CD1c-positive myeloid dendritic cell (primary cell): Measurements from ENCODE around the gene RANBP2.
"Not testable (repeated sequence)": the region's sequence is repeated elsewhere in the genome, so short reads cannot be mapped to it uniquely, and the experiment has no call there.

ENCODE experiments used
- DNase-seq: peaks from one replicate; pipeline ENCODE4 v3.0.0-alpha.2; 2016; ENCODE audit errors: extremely low spot score

Gene RANBP2

DNA sequence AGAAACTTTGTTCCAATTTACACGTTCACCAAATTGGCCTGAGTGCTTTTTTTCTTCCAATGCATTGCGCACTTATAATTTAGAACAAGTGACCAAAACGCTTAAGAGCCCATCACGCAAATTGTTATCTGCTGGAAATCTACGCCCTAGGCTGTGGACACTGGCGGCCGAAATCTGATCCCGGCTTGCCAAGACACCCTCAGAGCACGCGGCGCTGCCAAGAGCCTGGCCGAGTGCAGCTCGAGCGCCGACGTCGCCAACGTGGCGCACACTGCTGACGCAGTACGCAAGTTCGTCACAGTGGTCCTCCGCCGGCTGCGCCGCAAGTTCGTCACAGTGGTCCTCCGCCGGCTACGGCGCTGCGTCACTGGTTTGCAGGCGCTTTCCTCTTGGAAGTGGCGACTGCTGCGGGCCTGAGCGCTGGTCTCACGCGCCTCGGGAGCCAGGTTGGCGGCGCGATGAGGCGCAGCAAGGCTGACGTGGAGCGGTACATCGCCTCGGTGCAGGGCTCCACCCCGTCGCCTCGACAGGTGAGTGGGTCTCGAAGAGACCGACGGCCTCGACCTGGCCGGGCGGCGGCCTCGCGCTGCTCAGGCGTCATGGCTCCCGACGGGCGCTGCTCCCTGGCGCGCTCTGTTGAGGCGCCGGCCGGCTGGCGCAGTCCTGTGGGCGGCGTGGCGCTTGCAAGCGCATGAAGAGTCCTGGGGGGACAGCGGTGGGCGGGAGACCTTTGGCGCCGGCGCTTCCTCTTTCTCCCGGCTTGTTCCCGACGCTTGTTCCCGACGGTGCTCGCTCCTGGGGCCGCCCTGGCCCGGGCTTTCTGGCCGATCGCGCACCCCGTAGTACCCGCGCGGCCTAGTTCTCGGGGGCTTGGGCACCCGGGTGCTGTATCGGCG lies at the start of gene RANBP2:
Gene RANBP2 (plus strand): TSS at position 334 of the 896 bp plus-strand sequence. CDS start 125 bp downstream, at position 459.
- DNase-seq, result peak; percentile 98

DNA sequence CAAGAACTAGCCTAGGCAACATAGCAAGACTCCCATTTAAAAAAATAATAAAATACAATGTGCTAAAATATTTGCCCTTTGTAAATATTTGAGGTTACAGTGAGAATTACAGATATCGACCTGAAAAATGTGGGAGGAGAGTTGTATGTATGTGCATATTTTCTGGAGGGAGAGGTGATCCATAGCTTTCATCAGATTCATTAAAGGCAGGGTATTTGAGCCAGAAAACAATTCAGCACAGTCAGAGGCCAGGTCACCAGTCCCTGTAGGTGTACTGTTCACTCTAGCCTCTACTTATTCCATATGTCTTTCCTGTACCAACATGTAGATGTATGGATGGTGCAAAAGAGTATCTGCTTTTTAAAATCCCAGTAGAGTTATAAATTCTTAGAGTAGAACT lies 49.0 kb upstream of the RANBP2 start:
- not testable (repeated sequence) for DNase-seq

DNA sequence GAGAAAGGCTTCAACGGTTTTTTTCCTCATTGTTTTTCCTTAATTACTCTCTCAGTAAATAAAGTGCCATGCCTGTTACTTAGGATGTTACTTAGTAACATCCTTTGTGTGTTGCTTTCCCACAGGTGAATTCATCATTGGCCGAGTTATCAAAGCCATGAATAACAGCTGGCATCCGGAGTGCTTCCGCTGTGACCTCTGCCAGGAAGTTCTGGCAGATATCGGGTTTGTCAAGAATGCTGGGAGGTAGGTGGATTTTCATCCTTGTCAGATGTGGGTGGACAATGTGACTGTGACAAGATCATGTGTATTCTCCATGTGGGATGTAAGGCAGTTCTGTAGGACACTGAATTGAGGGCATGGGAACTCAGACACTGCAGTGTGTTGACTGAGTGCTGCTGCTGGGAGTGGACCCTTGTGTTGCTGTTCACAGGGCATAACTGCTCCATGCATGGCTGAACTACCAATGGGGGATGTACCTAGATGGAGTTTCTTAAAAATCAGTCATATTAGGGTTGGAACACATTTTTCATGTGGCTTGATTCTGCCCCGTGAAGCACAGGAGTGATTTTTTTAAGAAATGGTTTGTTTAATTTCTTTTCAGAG lies 47.0 kb upstream of the RANBP2 start:
- DNase-seq, result not testable (repeated sequence)

DNA sequence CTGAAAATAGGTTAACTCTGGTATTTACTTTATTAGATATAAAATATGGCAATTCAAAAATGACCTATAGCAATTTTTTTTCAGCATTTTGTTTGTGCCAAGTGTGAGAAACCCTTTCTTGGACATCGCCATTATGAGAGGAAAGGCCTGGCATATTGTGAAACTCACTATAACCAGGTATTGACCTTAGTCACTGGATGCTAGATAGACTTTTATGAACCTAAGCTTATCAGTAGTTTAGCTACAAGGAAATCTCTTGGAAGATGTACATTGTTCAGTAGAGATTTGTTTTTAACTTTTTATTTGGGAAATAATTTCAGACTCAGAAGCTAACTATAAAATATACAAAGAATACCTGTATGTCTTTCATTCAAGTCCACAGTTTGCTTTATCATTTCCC lies 42.8 kb upstream of the RANBP2 start:
- DNase-seq, result not testable (repeated sequence)

DNA sequence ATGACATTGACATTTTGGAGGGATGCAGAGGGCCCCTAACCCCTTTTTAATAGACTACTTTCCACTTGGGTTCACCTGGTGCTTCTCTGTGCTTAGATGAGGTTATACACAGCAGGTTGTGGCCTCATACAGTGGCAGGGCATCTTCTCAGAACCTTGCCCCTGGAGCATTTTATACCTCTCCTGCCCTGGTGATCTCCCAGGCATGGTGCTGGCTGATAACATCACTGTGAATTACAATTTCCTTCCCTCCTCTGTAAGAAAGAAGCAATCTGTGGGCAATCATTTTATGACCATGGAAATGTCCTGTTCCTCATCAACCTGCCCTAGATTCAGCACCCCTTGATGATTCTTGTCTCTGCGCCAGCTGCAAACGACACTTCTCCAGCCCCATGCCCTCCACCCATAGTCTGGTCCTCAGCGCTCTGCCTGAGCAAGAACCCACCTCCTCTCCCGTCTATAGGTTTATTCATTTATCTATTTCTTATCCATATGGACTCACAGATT lies 42.0 kb upstream of the RANBP2 start:
- DNase-seq, result not testable (repeated sequence)

DNA sequence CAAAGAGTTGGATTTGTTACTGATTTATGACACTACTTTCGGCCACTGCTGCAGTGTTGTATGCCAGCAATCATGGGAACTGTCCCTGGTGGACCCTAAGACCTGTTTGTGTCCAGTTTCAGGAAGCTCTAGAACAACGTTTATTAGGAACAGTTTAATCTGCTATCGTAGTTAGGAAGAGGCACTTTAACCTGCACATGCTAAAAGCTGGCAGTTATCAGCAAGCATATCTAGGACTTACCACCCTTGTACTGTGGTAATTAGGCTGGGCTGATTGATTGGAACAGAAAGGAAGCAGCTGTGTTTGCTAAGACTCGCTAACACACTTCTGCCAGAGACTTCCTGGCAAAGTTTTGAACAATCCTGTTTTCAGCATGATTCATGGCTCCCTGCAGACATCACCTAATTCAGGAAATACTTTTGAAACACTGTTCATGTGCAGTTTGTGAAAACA lies 41.1 kb upstream of the RANBP2 start:
- not testable (repeated sequence) for DNase-seq

DNA sequence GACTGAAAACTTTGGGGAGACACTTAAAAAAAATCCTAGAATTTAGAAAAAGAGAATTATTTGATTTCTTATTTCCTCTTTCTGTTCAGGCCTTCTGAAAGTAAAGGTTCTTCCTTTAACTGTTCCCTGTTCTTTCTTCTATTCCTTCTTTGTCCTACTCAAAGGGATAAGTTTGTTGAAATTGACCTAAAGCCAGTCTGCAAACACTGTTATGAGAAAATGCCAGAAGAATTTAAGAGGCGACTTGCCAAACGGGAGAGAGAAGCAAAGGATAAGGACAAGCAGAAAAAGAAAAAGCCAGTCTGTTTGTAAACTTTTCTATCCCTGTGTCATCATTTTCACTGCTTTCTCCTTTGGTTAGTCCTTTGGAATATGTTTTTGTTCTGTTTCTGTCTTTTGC lies 38.5 kb upstream of the RANBP2 start:
- not testable (repeated sequence) for DNase-seq

DNA sequence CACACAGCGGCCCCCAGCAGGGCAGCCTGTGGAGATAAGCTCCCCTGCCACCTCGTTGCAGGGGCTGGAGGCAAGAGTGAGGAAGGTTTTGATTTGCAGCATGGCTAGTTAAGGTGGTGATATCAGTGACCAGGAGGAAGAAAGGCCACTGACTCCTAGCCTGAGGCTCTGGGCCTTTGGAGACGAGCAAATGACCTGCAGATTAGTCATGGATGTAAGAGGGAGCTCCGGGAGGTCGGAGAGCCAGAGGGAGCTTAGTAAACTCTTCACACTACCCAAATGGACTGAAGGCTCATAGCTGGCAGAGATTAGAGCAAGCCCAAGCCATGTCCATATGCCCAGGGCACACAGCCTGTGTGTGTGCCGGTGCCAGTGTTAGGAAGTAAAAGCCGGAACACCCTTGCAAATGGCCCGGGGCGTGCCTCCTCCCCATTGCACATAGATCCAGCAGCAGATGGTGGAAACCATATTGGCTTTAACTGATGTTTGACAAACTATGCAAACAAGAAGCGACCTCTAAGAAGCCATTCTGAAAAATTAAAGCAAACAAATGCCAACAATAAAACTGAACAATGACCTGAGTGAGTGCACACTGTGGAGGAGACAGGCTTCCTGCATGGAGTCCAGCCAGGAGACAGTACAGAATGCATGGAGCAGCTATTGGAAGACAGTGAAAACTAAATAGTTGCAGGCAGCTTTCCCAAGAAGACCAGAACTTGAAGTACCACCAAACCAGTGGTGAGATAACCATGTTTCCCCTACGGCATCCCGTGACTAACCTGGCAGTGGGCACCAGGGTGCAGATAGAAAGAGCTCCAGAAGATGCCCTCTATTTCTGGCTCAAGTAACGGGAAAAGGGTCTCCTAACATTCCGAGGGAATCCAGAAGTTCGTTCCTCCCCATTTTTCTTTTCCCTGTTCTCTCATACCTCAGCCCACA lies 30.2 kb upstream of the RANBP2 start:
- DNase-seq, result not testable (repeated sequence)

DNA sequence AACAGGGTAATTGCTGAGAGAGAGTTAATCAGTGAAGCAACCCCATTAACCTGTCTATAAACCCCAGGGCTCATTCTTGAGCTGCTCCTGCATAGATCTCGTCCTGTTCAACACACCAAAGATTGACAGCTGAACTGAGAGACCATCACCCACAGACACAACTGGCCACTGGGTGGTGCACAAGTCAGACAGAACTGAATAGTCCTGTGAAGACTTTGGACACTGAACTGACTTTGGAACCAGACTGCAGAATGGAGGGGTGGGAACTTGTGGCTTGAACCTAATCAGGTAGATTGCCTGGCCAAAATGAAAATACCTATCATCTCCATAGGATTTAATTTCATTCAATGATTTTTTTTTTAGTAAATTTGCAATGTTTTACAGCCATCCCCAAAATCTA lies 29.3 kb upstream of the RANBP2 start:
- DNase-seq, result not testable (repeated sequence)

DNA sequence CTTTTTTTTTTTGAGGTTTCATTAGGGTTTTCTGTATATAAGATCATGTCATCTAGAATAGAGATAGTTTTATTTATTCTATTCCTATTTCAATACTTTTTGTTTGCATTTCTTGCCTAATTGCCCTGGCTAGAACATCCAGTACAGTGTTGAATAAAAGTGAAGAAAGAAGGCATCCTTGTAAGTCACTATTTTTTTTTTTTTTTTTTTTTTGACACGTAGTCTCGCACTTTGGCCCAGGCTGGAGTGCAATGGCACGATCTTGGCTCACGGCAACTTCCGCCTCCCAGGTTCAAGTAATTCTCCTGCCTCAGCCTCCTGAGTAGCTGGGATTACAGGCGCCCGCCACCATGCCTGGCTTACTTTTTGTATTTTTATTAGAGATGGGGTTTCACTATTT lies 27.8 kb upstream of the RANBP2 start:
- DNase-seq, result no peak

DNA sequence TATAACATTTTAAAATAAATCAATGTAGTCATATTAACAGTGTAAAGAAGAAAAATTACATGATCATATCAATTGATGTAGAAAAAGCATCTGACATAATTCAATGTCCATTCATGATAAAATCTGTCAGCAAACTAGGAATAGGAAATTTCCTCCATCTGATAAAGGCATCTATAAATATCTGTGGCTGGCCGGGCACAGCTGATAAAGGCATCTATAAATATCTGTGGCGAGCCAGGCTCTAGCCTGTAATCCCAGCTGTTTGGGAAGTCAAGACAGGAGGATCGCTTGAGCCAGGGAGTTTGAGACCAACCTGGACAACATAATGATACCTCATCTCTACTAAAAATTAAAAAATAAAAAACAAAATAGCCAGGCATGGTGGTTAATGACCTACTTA lies 18.1 kb upstream of the RANBP2 start:
- no peak for DNase-seq

DNA sequence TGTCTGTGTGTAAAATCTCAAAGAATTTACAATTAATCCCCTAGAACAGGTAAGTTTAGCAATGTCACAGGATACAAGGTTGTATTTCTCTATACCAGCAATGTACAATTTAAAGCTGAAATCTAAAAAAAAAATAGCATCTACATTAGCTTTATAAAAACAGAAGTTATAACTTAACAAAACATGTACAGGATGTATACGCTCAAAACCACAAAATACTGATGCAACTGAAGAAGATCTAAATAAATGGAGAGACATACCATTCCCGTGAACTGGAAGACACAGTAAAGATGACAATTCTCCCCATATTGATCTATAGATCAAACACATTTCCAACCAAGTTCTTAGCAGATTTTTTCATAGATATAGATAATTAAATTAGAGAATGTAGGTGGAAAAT lies 17.5 kb upstream of the RANBP2 start:
- no peak for DNase-seq

DNA sequence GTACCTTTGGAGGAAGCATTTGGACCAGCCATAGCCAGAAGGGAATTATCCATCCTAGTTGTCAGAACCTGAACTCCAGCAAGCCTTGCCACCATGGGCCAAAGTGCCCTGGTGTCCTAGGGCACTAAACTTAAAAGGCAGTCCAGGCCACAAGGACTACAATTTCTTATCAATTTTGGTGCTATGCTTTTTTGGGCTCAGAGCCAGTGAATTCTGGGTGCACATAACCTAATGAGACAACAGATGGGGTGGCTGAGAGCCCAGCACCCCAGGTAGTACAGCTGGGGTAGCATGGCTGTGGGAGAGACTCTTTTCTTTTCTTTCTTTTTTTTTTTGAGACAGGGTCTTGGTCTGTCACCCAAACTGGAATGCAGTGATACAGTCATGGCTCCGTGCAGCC lies 14.4 kb upstream of the RANBP2 start:
- DNase-seq, result no peak

DNA sequence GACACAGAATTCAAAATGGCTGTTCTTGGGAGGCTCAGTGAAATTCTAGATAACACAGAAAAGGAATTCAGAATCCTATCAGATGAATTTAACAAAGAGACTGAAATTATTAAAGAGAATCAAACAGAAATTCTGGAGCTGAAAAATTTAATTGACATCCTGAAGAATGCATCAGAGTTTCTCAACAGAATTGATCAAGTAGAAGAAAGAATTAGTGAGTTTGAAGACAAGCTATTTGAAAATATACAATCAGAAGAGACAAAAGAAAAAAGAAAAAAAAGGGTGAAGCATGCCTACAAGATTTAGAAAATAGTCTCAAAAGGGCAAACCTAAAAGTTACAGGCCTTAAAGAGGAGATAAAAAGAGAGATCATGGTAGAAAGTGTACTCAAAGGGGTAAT lies 12.0 kb upstream of the RANBP2 start:
- DNase-seq, result no peak

DNA sequence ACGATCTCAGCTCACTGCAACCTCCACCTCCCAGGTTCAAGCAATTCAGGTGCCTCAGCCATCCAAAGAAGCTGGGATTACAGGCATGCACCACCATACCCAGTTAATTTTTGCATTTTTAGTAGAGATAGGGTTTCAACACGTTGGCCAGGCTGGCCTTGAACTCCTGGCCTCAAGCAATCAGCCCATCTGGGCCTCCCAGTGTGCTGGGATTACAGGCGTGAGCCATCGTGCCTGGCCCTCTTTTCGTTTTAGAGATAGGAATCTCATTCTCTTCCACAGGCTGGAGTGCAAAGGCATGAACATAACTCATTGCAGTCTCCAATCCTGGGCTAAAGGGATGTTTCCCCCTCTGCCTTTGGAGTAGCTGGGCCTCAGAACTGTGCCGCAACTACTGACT lies 2.3 kb upstream of the RANBP2 start:
- DNase-seq, result not testable (repeated sequence)

DNA sequence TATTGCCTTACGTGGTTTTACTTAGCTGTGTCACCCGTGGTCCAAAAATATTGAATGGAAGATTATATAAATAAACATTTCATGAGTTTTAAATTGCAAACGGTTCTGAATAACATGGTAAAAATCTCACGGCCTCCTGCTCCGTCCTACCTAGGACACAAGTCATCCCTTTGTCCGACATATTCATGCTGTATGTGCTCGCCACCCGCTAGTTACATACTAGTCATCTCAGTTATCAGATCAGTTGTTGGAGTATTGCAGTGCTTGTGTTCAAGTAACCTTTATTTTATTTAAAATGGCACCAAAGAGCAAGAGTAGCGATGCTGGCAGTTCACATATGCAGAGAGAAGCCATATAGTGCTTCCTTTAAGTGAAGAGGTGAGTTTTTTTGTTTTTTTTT lies 6.8 kb downstream of the RANBP2 start:
- DNase-seq, result not testable (repeated sequence)

DNA sequence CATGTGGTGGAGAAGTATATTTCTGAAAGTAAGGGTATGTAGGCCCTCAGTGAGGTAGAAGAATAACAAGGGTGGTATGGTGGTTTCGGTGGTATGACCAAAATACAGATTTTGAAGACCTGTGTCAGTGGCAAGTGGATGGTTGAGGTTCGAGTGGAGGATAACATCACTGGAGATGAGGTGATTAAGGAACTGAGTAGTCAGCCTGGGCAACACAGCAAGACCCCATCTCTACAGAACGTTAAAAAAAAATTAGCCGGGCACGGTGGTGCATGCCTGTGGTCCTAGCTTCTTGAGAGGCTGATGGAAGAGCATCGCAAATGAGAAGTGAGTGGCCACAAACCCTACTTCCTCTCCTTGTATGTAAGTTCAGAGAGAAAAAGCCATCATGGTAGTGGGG lies 15.4 kb downstream of the RANBP2 start:
- not testable (repeated sequence) for DNase-seq

DNA sequence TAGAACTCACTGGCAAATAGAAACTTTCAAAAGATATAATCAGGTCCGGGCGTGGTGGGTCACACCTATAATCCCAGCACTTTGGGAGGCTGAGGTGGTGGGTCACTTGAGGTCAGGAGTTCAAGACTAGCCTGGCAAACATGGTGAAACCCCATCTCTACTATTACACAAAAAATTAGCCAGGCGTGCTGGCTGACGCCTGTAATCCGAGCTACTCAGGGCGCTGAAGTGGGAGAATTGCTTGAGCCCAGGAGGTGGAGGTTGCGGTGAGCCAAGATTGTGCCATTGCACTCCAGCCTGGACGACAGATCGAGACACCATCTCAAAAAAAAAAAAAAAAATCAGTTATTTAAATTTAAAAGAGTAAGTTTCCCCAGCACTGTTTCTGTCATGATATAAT lies 38.7 kb downstream of the RANBP2 start:
- DNase-seq, result not testable (repeated sequence)

DNA sequence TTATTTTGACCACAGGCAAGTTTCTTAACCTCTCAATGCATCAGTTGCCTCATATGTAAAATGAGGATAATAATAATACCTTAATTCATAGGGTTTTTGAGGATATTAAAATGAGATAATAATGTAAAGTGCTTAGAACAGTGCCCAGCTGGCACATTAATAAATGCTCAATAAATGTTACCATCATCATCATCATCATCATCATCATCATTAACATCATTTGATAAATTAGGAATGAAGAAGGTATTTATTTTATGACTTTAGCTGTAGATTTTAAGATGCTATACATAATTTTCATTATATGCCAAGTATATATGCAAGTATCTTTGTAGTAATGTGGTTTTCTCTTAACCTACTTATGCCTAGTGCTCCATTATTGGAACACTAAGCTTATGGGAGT lies 43.3 kb downstream of the RANBP2 start:
- not testable (repeated sequence) for DNase-seq

DNA sequence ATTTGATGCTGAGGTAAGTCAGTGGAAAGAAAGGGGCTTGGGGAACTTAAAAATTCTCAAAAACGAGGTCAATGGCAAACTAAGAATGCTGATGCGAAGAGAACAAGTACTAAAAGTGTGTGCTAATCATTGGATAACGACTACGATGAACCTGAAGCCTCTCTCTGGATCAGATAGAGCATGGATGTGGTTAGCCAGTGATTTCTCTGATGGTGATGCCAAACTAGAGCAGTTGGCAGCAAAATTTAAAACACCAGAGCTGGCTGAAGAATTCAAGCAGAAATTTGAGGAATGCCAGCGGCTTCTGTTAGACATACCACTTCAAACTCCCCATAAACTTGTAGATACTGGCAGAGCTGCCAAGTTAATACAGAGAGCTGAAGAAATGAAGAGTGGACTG lies 47.4 kb downstream of the RANBP2 start:
- not testable (repeated sequence) for DNase-seq

DNA sequence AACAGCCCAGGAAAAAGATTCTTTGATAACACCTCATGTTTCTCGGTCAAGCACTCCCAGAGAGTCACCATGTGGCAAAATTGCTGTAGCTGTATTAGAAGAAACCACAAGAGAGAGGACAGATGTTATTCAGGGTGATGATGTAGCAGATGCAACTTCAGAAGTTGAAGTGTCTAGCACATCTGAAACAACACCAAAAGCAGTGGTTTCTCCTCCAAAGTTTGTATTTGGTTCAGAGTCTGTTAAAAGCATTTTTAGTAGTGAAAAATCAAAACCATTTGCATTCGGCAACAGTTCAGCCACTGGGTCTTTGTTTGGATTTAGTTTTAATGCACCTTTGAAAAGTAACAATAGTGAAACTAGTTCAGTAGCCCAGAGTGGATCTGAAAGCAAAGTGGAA lies 48.6 kb downstream of the RANBP2 start:
- not testable (repeated sequence) for DNase-seq

DNA sequence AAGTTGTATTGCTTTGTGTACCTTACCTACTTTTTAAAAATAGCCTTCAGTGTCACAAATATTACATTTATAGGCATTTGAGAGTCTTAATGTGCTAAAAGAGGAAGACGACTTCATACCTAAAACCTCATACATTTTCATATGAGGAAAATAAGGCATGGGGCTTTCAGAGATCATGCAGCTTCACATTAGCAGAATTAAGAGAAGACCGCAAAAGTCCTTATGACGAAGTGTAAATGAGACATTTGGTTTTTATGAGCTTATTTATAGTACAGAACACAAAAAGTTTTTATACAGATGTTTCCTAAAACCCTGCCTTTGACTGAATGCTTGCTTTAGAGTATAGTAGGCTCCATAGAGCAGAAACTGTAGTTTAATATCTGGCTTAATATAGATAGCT lies 57.2 kb downstream of the RANBP2 start:
- no peak for DNase-seq
